Heart right ventricle (tissue), 12 donors: ENCODE results near the gene VGLL4. TPM values are rescaled to one million over a fixed set of nuclear protein-coding genes. Genes with fewer than 3 reads are reported as not detected.

Source experiments
- polyA plus RNA-seq, 2 donors: library from polyadenylated mRNA; stranded (reverse); fragments of 200-250 nt; gene quantifications; one replicate each; pipeline ENCODE4 v1.2.3, GENCODE V29; 2013
- total RNA-seq, 10 donors: library from RNA; stranded (reverse); fragmentation: NEBNext Ultra II Directional in 3 of 10; extraction: Animal tissue kit (Norgen Biotek cat#: 25700) in 3 of 10; gene quantifications; one replicate each; pipeline versions ENCODE4 v1.2.1 to v1.2.4, GENCODE V29; 2021 to 2023
- donor health status: ischemic (EF 13 %, LVEDD 7.1; RV severe dilation, severe dysfunction).
- donor health status: healthy with polysubstance abuse.
- donor health status: DM: no; HTN: yes; CAD: no.
- donor health status: DM: no; HTN: no; CAD: no.
- donor health status: ischemic (EF 25% LVEDD 6.9; RV normal size, moderate dysfunction).
- donor health status: ischemic (EF 25% LVEDD 5.7; RV mildly dilated, moderate dysfunction).
- donor health status: healthy.
- donor health status: nonischemic (EF 11% LVEDD 7.7; RV severe dilation, severe dysfunction).
- donor health status: DM: yes; HTN: yes; CAD: no.
- donor health status: PGD.
- donor health status: ischemic (EF 29% LVEDD 5.4; RV normal size, mild dysfunction).
- donor health status: nonischemic (EF 23%, LVEDD 6.1; RV moderate dilation, normal function).

VGLL4 gene
- total and polyA plus RNA-seq, 12 donors = 14.5 to 46.1 (median 29.6) TPM

Other genes with a start within 250 kb of the VGLL4 start
- 10 to 100 TPM in 5 of 10 donors, 1 to 10 TPM in 5; 8.1 to 12.2 (median 10.2) TPM for gene TAMM41, start 203.0 kb upstream of the VGLL4 start, total RNA-seq
- gene TAMM41, start 203.0 kb upstream of the VGLL4 start, polyA plus RNA-seq = 10 to 100 TPM in 1 of 2 donors, 1 to 10 TPM in 1; 9.3 to 13.0 TPM